ENCODE results near the gene RAD54L2. TPM values are rescaled to one million over a fixed set of nuclear protein-coding genes. Genes with fewer than 3 reads are reported as not detected.
A peak's percentile ranks its signal among the peaks of the same experiment; 100 is the strongest.
"Not testable (repeated sequence)": the region's sequence is repeated elsewhere in the genome, so short reads cannot be mapped to it uniquely, and the experiment has no call there.

The RAD54L2 gene
- total RNA-seq, 1 experiment from 2014 or later, result 36.5 TPM

- Histone ChIP-seq H3K36me3 (ENCODE audit: control insufficient read depth, insufficient read depth, low read length) (no peaks in the 10 kb centered on the region), H3K9me3 (no peaks in the 10 kb centered on the region), H3K4me3 (ENCODE audit: low read depth, low read length) (no peak overlapping the region), H3K27me3 (replicated peaks; ENCODE audit: control insufficient read depth, insufficient read depth, low read length) (no peaks in the 10 kb centered on the region), H3K4me1 (peaks cover 20% of the 10 kb centered on the region)
- Mint-ChIP-seq H3K36me3 (ENCODE audit: insufficient read depth, unreplicated experiment) (peaks cover 28% of the 10 kb centered on the region), H3K9me3 (ENCODE audit: unreplicated experiment) (no peaks in the 10 kb centered on the region), H3K4me1 (ENCODE audit: low read depth, unreplicated experiment) (peaks cover 19% of the 10 kb centered on the region), H3K27ac (ENCODE audit: unreplicated experiment) (no peak overlapping the region), H3K27me3 (ENCODE audit: insufficient read depth, unreplicated experiment) (no peaks in the 10 kb centered on the region), H3K4me3 (ENCODE audit: unreplicated experiment) (no peak overlapping the region)
- intact Hi-C loops (cut with micrococcal nuclease; ENCODE audit: unreplicated experiment), result no loop called here
- TF ChIP-seq, protein P1, sequence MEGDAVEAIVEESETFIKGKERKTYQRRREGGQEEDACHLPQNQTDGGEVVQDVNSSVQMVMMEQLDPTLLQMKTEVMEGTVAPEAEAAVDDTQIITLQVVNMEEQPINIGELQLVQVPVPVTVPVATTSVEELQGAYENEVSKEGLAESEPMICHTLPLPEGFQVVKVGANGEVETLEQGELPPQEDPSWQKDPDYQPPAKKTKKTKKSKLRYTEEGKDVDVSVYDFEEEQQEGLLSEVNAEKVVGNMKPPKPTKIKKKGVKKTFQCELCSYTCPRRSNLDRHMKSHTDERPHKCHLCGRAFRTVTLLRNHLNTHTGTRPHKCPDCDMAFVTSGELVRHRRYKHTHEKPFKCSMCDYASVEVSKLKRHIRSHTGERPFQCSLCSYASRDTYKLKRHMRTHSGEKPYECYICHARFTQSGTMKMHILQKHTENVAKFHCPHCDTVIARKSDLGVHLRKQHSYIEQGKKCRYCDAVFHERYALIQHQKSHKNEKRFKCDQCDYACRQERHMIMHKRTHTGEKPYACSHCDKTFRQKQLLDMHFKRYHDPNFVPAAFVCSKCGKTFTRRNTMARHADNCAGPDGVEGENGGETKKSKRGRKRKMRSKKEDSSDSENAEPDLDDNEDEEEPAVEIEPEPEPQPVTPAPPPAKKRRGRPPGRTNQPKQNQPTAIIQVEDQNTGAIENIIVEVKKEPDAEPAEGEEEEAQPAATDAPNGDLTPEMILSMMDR (IDR thresholded peaks at IDR 0.05; ENCODE audit: insufficient read depth in 1 of 2, low read depth in 1 of 2, low read length in 1 of 2, severe bottlenecking in 1 of 2, unreplicated experiment in 1 of 2), result no peak
- POLR2A ChIA-PET, result no interaction called here
- no TSS peak for BruUV-seq (replicated peaks)
- no peak for DNase-seq
- CTCF ChIA-PET, result interaction anchor here (0.9 kb wide), 1 partner anchor 58 kb away, joined by 3 read pairs; the partner anchor contains the start of gene DCAF1
These were observed 19.5 kb downstream of the RAD54L2 start for GRCh38 chr3:51557993-51558392.

DNA sequence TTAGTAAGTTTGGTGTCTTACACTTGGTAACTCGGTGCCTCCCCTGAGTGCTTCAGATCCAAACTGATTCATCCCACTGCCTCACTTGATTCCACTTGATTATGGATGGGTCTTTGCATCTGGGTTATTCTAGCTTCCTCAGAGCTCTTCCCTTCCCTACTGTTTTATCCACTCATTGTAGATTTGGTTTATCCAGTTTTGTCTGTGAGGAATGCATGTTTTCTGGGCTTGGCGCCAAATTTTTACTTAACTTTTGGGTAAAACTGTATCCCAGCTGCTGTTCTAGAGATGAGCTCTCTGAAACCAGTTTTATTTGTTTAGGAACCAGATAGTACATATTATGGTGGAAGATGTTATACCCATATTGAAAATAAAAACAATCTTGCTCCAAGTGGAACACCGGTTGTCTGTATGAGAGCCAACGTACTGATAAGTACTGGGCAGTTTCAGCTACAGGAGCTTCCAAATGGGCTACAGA is 20.9 kb downstream of the RAD54L2 start:
- H3K36me3 Mint-ChIP-seq (ENCODE audit: insufficient read depth, unreplicated experiment), result peaks cover 25% of the 10 kb centered on the region
- H3K27ac Mint-ChIP-seq (ENCODE audit: unreplicated experiment), result peak overlapping the region; percentile 34
- TF ChIP-seq, protein P1 (IDR thresholded peaks at IDR 0.05; ENCODE audit: insufficient read depth in 1 of 2, low read depth in 1 of 2, low read length in 1 of 2, severe bottlenecking in 1 of 2, unreplicated experiment in 1 of 2), result no peak

DNA sequence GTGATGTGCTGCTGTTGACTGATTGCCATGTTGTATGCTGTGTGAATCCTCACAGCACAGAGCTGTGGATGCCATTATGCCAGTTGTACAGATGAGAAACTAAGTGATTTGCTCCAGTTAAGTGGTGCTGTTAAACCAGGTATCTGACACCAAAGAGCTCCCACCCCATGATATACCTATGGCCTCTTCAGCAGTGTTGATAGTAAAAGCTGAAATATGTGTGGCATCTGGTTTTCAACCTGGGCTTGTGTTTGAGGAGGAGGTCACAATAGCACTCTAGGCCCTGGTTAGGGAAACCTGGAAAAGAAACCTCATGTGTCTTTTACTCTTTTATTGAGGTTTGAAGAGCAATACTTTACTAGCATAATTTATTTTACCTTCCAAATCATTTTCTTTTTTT is 21.4 kb downstream of the RAD54L2 start:
- Histone ChIP-seq H3K27me3 (replicated peaks; ENCODE audit: control insufficient read depth, insufficient read depth, low read length) (no peaks in the 10 kb centered on the region), H3K4me3 (ENCODE audit: low read depth, low read length) (no peak overlapping the region), H3K9me3 (no peaks in the 10 kb centered on the region), H3K36me3 (ENCODE audit: control insufficient read depth, insufficient read depth, low read length) (no peaks in the 10 kb centered on the region), H3K4me1 (peaks cover 20% of the 10 kb centered on the region)
- Mint-ChIP-seq H3K36me3 (ENCODE audit: insufficient read depth, unreplicated experiment) (peaks cover 20% of the 10 kb centered on the region), H3K27ac (ENCODE audit: unreplicated experiment) (peak overlapping the region; percentile 34), H3K27me3 (ENCODE audit: insufficient read depth, unreplicated experiment) (no peaks in the 10 kb centered on the region), H3K4me1 (ENCODE audit: low read depth, unreplicated experiment) (peaks cover 23% of the 10 kb centered on the region), H3K4me3 (ENCODE audit: unreplicated experiment) (no peak overlapping the region), H3K9me3 (ENCODE audit: unreplicated experiment) (no peaks in the 10 kb centered on the region)
- POLR2A ChIA-PET, result interaction anchor here (0.6 to 1.2 kb wide), 3 partner anchors 12 to 74 kb away, joined by 3 to 5 read pairs (median 4); partner anchors contain the start of gene DCAF1
- intact Hi-C loops (cut with micrococcal nuclease; ENCODE audit: unreplicated experiment), result no loop called here
- BruUV-seq (replicated peaks), result no TSS peak
- TF ChIP-seq, protein P1 (IDR thresholded peaks at IDR 0.05; ENCODE audit: insufficient read depth in 1 of 2, low read depth in 1 of 2, low read length in 1 of 2, severe bottlenecking in 1 of 2, unreplicated experiment in 1 of 2), result no peak
- CTCF ChIA-PET, result interaction anchor here (0.5 to 1.4 kb wide), 3 partner anchors 58 to 175 kb away, joined by 3 to 6 read pairs (median 4); partner anchors contain the start of genes DCAF1 and MANF
- DNase-seq, result peak in 1 of 2 experiments; percentile 32

More for the DNA sequence above, 20.9 kb downstream of the RAD54L2 start:
- no peak for DNase-seq
- CTCF ChIA-PET, result interaction anchor here (1.2 kb wide), 1 partner anchor 58 kb away, joined by 6 read pairs; no protein-coding TSS in a partner anchor
- Histone ChIP-seq H3K27me3 (replicated peaks; ENCODE audit: control insufficient read depth, insufficient read depth, low read length) (no peaks in the 10 kb centered on the region), H3K36me3 (ENCODE audit: control insufficient read depth, insufficient read depth, low read length) (no peaks in the 10 kb centered on the region), H3K4me3 (ENCODE audit: low read depth, low read length) (no peak overlapping the region), H3K9me3 (no peaks in the 10 kb centered on the region), H3K4me1 (peaks cover 20% of the 10 kb centered on the region)
- BruUV-seq (replicated peaks), result no TSS peak
- POLR2A ChIA-PET, result interaction anchor here (0.6 to 1.2 kb wide), 2 partner anchors 13 to 59 kb away, joined by 3 to 5 read pairs; partner anchors contain the start of gene DCAF1
- Mint-ChIP-seq H3K27me3 (ENCODE audit: insufficient read depth, unreplicated experiment) (no peaks in the 10 kb centered on the region), H3K4me1 (ENCODE audit: low read depth, unreplicated experiment) (peaks cover 23% of the 10 kb centered on the region), H3K4me3 (ENCODE audit: unreplicated experiment) (no peak overlapping the region), H3K9me3 (ENCODE audit: unreplicated experiment) (no peaks in the 10 kb centered on the region)
- intact Hi-C loops (cut with micrococcal nuclease; ENCODE audit: unreplicated experiment), result no loop called here

GRCh38 chr3:51562403-51562802 is 23.9 kb downstream of the RAD54L2 start:
- Mint-ChIP-seq H3K36me3 (ENCODE audit: insufficient read depth, unreplicated experiment) (peaks cover 19% of the 10 kb centered on the region), H3K4me1 (ENCODE audit: low read depth, unreplicated experiment) (peaks cover 34% of the 10 kb centered on the region)
- H3K9me3 Mint-ChIP-seq (ENCODE audit: unreplicated experiment); H3K36me3 ChIP-seq (ENCODE audit: control insufficient read depth, insufficient read depth, low read length); H3K27me3 ChIP-seq (replicated peaks; ENCODE audit: control insufficient read depth, insufficient read depth, low read length); DNase-seq; intact Hi-C loops (cut with micrococcal nuclease; ENCODE audit: unreplicated experiment); H3K4me3 Mint-ChIP-seq (ENCODE audit: unreplicated experiment); H3K27me3 Mint-ChIP-seq (ENCODE audit: insufficient read depth, unreplicated experiment); H3K9me3 ChIP-seq; H3K27ac Mint-ChIP-seq (ENCODE audit: unreplicated experiment); H3K4me3 ChIP-seq (ENCODE audit: low read depth, low read length); CTCF ChIA-PET; BruUV-seq (replicated peaks); POLR2A ChIA-PET: not testable (repeated sequence)
- H3K4me1 ChIP-seq, result peaks cover 23% of the 10 kb centered on the region

Data from Caco-2 (cell line).